G401 (cell line): Measurements from ENCODE around the gene PLA2G2C. TPM values are rescaled to one million over a fixed set of nuclear protein-coding genes. Genes with fewer than 3 reads are reported as not detected.

Experiments
- DNase-seq: peaks from one replicate; pipeline ENCODE4 v3.0.0-alpha.2; 2015; ENCODE audit warnings: low spot score
- in situ Hi-C: cut with HindIII; loops from 2 replicates; pipeline ENCODE4 v1.10.0; 2016; ENCODE audit warnings: low sequenced_read_pairs, mixed read lengths
- total RNA-seq: library from RNA; depleted of rRNA; stranded (reverse); fragments of >200 nt; shearing (Covaris generic); gene quantifications from 2 replicates; pipeline ENCODE4 v1.2.3, GENCODE V29; 2014

Gene PLA2G2C
- total RNA-seq, 1 experiment from 2014 or later, result not detected

DNA sequence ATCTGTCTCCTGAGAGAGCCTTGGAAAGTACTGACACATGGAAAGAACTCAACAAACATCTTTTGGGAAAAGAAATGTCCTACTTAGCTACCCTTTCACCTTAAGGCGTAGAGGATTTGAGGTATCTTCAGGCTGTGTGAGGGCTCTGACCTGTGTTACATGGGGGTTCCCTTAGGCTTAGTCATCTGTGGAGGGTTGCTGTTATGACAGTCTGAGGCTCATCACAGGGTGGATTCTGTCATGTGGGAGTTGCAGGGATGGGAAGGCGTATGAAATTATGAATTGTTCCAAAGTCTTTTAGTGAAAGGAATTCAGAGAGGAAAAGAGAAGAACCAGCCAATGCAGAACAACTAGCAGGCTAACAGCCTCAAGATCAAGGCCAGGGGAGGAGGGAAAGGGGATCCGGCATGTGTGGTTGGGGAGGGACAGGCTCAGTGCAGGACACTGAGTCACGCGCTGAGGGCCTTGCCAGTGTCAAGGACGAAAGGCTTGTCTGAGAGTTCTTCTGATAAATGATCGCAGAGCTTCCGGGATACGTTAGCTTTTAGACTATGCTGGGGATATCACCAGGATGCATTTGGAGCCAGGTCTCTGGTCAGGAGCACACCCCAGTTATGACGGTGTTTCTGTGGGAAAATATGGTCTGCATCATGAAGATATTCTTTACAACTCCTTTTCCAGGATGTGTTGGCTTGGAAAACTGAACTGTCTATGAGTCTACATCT lies 24.6 kb upstream of the PLA2G2C start:
- in situ Hi-C loops, result no loop called here
- no peak for DNase-seq

DNA sequence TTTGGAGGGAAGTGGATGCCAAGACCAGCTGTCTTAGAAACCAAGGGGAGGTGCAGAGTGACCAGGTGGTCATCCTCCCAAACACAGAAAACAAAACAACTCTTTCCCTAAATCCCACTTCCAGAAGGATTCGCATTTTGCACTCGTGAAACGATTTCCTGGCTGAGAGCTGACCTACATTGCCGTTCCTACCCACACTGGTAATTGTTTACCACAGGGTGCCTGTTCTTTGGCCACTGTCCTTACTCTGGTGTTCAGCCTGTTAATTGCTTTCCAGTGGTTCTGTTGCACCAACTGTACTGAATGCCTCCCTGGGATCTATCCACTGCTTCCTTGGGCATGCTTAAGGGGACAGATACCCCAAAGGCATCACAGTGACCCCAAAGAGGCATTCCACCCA lies 23.2 kb upstream of the PLA2G2C start:
- in situ Hi-C loops, result no loop called here
- DNase-seq, result peak; percentile 87

DNA sequence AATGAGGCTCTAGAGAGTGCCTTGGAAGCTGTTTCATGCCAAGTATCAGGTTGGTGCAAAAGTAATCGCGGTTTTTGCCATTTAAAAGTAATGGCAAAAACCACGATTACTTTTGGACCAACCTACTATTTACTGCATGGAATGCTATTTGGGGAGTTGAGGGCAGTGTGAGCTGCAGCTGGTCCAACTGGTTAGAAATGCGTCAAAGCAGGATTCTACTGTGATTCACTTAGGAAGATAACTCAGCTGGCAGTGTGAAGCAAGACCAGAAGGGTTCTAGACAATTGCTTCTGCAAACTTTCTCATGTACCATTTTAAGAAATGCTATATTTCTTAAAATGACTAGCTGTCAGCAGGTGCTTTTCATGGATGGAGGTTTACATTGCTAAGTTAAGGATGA lies 21.2 kb upstream of the PLA2G2C start:
- in situ Hi-C loops, result no loop called here

DNA sequence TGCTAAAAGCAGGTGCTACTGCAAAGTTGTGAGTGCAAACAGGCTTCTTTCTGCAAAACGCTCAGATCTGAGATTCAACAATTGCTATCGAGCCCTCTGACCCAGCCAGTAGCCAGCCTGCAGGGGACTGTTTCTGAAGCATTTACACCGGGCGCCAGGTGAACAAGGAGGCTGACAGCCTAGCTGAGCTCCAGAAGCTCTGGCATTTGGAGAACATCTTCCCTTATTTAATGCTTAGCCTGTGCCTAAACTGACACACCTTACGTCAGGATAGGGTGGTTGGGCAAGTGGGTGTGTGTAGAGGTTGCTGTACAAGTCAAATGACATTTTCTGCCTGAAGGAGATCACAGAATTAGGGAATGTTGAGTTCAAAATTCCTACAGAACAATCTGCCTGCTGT lies 15.8 kb upstream of the PLA2G2C start:
- in situ Hi-C loops, result no loop called here
- DNase-seq, result no peak

More for the DNA sequence above, 21.2 kb upstream of the PLA2G2C start:
- DNase-seq, result no peak

DNA sequence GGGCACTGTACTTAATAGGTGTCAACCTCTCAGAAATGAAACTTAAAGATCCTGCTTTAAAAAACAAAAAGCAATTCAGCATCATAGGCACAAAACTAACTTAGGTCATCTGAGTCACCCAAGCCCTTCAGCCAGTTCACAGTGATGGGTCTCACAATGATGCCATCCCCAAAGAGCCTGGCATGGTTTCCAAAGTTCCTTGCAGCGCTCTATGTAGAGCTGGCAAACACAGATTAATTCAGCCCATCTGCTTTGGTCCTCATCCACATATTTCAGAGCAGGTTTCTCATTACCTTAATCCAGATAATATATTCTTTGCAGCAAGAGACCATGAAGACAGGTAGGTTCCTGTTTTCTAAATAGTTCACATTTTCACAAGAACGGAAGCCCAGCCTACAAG lies 14.6 kb upstream of the PLA2G2C start:
- peak; percentile 91 for DNase-seq
- in situ Hi-C loops, result no loop called here

DNA sequence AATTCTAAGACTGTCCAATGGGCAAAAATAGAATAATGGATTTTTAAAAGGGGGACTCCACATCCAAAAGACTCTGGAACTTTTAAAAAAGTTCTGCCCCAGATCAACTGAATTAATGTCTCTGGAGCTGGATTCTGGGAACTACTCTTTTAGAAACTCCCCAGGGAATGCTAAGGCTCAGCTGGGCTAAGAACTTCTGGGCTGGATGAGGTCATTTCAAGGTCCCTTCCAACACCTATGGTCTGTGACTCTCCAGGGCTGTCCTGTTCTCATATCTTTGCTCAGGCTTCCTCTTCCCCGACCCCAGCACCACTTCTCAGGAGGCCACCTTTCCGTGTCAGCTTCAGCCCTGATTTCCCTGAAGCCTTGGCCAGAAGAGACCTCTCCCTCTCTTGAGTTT lies 13.5 kb upstream of the PLA2G2C start:
- no peak for DNase-seq
- in situ Hi-C loops, result no loop called here

DNA sequence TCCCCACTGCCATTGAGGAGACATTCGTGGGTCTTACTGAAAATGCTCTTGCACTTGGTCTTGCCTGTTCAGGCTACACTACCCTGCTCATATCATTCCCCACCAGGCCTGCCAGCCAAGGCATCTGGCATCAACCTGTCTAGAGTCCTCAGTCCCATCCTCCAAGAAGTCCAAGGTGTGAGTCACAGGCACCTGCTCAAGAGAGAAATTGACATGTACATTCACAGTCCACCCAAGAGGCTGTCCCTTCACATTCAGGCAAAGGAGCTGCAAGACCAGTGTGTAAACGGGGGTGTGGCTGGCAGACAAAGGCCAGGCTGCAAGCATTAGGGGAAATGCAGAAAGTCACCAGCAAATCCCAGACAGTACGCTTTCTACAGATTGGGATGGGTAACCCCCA lies 13.1 kb upstream of the PLA2G2C start:
- in situ Hi-C loops, result no loop called here
- DNase-seq, result no peak

DNA sequence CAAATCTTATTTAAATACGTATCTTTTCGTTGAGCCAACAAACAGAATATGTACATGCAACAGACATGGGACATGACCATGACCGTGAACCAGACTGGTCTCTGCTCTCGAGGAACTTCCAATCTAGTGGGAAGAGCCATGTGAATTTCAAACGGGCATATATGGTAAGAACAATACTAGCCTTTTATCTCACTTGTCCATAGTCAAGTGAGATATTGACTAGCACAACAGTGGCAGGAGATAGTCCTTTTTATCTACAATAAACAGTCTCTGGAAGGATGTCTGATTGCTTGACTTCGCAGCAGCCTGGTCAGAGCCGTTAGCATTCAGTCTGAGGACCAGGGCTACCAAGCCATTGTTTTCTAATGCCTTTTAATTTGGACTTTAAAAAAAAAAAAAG lies 12.6 kb upstream of the PLA2G2C start:
- in situ Hi-C loops, result no loop called here
- no peak for DNase-seq

DNA sequence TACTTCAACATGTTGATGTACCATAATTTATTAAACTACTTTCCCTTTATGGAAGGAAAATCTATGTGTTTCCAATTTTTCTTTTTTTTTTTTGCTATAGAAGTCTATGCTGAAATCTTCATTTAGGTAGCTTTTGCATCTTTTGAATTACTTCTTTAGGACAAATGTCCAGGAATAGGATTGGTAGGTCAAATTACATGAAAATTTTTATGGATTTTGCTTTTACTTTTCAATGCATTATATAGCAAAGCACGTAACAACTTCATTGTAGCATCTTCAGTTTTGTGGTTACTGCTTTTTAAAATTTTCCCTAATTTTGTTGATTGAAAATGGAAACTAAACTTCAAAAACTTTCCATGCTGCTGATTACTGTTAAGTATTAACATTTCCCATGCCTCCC lies 12.0 kb upstream of the PLA2G2C start:
- DNase-seq, result no peak
- in situ Hi-C loops, result no loop called here

DNA sequence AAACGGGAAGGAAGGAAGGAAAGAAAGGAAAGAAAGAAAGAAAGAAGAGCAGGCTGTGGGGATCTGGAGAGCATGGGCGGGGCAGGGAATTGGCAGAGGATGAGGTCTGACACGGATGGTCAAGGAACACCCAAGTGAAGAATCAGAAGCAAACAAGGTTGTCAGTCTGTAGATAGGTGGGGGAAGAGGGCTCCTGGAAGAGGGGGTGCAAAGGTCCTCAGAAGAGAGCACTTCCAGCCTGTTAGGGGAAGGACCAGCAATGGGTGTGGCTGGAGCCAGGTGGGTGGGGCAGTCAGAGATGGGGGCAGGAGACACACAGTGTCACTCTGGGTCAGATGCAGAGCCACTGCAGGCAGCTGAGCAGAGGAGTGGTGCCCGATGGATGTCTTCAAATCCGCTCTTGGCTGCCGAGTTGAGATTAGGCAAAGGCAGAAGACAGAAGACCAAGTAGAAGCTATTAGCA lies 11.0 kb upstream of the PLA2G2C start:
- DNase-seq, result no peak
- in situ Hi-C loops, result no loop called here

DNA sequence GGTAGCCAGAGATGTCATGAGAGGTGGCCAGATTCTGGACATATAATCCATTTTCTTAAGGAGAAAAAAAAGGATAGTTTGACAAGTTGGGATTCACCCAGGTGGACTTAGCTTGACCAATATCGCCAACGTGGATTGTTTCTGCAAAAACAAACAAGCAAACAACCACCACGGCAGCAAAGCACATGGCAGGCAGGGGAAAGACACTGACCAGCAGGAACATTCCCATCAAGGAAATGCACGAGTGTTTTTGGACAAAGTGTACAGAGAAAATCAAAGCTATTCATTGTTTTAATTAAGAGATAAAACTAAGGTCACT lies 9.1 kb upstream of the PLA2G2C start:
- in situ Hi-C loops, result no loop called here
- DNase-seq, result no peak

DNA sequence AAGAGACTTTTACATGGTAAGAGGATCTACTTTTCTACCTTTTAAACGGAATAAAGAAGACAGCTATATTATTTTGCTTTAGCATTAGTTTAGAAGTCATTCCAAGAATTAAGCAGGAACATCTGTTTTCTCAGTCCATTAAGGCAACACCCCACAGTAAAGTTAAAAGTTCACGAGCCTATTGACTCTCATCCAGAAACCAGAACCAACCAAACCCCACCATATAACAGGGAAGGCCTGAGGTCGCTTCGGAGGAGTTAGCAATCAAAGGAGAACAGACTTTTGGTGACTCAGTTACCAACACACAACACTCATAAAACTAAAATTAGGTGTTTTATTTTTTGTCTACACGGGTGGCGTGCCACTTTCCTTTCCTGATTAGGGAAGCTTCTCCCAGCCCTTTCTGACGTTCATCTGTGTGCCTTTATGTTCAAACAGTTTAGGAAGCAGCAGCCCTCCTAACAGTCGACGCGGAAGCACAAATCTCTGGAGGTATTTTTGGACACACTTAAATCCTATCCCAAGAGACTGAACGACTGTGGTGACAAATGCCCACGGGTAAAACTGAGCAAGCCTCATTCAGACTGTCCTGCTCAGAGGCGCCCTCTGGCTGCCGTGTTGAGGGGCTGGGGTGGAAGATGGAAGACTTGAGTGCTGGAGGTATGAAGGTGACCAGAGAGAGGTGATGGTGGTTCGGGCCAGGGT lies 8.6 kb upstream of the PLA2G2C start:
- in situ Hi-C loops, result no loop called here
- no peak for DNase-seq

DNA sequence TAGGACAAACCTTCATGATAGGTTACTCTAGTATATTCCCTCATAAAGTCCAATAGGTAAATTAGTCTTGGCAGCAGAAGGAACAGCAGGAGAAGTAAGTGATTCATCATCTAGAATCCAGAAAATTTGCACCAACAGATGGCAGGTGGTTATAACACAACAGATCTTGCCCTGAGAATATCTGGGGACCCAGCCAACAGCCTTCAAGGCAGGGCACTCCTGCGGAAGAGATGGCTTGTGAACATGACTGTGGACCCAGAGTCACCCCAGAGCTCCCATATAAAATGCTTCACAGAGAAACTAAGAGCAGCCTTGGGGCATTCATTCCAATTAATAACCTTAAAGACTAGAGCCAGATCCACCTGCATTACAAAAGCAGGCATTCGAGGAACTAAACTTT lies 7.9 kb upstream of the PLA2G2C start:
- in situ Hi-C loops, result no loop called here
- DNase-seq, result peak; percentile 98

DNA sequence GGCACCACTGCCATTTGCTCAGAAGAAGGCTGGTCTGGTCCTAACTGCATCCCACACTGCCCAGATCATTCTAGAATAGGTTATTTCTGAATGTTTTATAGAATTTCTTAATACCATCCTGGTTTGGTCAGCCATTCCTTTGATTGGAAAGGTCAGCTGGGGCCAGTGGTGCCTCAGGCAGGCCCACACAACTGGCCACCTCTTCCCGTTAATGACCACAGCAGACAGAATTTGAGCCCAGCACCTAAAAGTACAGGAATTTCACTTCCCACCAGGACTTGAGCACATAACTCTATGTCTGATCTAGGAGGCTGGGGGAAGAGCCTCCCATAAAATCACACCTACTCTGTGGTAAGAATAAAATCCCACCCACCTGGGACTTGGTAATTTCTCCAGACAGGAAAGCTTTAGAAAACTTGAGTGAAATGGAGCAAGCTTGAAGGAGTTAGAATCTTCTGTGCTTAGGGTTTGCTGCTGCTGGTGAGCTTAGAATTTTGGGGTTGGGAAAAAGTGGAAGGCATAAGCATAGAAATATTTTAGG lies 6.6 kb upstream of the PLA2G2C start:
- DNase-seq, result no peak
- in situ Hi-C loops, result no loop called here

DNA sequence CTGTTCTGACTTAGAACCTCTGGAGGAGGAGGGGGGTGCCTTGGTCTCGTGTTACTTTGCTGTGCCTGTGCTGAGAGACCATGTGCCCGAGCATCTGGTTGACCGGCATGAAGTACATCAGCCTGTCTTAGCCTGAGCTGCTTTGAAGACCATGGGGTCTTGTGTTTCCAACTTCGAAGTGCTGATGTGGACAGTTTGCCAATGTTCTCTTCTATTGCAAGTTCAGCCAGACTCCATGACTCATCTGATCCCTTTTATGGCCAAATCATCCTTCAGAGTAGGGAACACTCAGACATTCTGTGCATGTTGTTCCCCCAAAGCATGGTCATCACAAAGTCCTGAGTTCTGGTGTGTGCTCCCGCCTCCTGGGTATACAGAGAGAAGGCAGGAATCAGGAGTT lies 6.0 kb upstream of the PLA2G2C start:
- in situ Hi-C loops, result no loop called here
- no peak for DNase-seq

DNA sequence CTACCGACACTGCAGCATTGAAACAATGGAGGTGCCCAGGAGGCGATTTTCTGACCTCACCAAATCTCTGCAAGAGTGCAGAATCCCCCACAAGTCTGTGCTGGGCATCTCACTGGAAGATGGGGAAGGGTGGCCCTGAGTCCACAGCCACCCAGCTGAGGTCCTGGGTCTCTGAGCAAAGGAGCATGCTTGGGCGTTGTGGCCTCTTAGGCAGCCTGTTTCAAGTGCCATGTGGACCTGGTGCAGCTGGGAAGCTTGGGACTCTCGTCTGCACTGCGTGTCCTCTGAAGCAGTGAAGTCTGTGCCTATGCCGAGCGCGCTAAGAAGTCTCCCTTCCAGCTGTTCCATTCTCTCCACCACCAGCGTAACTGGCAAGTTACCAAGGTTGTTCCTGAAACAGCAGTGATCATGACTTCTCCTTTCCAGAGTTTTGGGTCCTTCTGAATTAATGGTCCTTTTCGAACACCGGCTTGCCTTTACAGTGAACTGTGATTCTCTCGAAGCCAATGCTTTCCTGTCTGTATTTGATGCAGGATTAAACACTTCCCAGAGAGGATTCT lies 5.0 kb upstream of the PLA2G2C start:
- DNase-seq, result no peak
- in situ Hi-C loops, result no loop called here

DNA sequence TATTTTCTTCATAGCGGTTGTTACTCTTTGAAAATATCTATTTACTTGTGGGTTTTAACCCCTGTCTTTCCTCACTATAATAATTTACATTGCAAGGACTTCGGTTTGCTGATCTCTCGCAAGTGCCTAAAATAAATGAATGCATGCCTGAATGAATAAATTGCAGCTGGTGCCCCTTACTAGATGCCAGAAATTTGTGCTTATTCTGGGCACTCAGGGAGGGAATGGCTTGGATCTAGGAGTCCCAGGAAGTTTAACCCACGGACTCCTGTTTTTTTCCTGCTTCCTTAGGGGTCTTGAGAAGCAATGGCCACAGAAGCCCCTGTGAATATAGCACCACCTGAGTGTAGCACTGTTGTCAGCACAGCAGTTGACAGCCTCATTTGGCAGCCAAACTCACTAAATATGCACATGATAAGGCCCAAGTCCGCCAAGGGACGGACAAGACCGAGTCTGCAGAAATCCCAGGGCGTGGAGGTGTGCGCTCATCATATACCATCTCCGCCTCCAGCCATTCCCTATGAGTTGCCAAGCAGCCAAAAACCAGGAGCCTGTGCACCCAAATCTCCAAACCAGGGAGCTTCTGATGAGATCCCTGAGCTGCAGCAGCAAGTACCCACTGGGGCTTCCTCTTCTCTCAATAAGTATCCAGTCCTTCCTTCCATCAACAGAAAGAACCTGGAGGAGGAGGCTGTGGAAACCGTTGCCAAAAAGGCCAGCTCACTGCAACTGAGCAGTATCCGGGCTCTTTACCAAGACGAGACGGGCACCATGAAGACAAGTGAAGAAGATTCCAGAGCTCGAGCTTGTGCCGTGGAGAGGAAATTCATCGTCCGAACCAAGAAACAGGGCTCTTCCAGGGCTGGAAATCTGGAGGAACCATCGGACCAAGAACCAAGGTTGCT lies 4.2 kb upstream of the PLA2G2C start:
- peak; percentile 65 for DNase-seq
- in situ Hi-C loops, result no loop called here

DNA sequence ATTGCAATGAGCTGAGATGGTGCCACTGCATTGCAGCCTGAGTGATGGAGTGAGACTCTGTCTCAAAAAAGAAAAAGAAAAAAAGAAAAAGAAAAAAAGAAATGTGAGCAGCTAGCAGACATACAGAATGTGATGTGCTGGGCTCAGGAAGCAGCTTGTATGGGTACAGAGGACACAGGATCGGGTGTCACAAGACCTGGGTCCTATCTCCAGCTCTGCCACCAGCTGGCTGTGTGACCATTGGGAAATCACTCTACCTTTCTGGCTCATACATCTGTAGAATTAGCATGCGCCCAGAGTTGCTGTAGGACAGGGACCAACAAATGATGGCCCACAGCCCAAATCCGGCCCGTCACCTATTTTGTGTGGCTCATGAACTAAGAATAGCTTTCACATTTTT lies 3.3 kb upstream of the PLA2G2C start:
- in situ Hi-C loops, result no loop called here
- DNase-seq, result no peak

DNA sequence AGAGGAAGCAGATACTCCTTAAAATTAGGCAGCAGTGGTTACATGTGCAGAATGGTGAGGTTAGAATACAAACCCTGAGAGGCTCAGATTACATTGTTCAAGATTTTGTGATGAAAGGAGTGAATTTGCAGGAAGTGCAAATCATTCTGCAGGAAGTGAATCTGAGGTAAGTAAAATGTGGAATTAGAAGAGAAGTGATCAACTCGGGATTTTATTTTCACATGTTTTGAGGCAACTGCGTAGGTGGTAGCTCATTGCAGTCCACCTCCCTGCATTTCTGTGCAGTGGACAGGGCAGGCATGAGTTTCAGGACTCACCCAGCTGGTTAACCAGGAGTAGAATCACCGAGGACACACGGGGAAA lies 2.1 kb upstream of the PLA2G2C start:
- no peak for DNase-seq
- in situ Hi-C loops, result no loop called here
